Motor neuron (in vitro differentiated cells): ENCODE measurements around the gene AQP12A. TPM values are rescaled to one million over a fixed set of nuclear protein-coding genes. Genes with fewer than 3 reads are reported as not detected.
A peak's percentile ranks its signal among the peaks of the same experiment; 100 is the strongest.
"Not testable (repeated sequence)": the region's sequence is repeated elsewhere in the genome, so short reads cannot be mapped to it uniquely, and the experiment has no call there.

Experiments used
- ATAC-seq, 8 experiments: fragments of 200-7000 bp; cut with Tn5 transposase; replicated peaks in 6 of 8; 2 replicates each; pipeline ENCODE4 v1.8.0; 2021; ENCODE audit warnings: mild to moderate bottlenecking in 8 of 8, moderate library complexity in 8 of 8
- H3K27ac ChIP-seq, 2 donors: fragments of 250-450 bp; sonication (Bioruptor Pico); 2 replicates each; pipeline ENCODE4 v1.9.0; 2021; ENCODE audit warnings: antibody characterized with exemption in 2 of 2, mild to moderate bottlenecking in 2 of 2, moderate library complexity in 1 of 2
- H3K4me1 ChIP-seq, 2 donors: fragments of 250-450 bp; sonication (Bioruptor Pico); replicated peaks in 1 of 2; 2 replicates each; pipeline ENCODE4 v1.6.1; 2021; ENCODE audit warnings: antibody characterized with exemption in 2 of 2, mild to moderate bottlenecking in 2 of 2, moderate library complexity in 1 of 2
- H3K4me3 ChIP-seq, 5 donors: fragments of 250-450 bp; sonication (Bioruptor Pico); 2 replicates each; pipeline ENCODE4 v1.9.0; 2021; ENCODE audit warnings: antibody characterized with exemption in 5 of 5, mild to moderate bottlenecking in 5 of 5, moderate library complexity in 4 of 5
- WGBS, 10 experiments: fragments of 450-650 bp; shearing (Covaris generic); methylation state at CpG; one replicate each; pipeline ENCODE4 v1.0.0; 2022; 5-methylcytosine and 5-hydroxymethylcytosine counted together
- in situ Hi-C, 9 experiments: fragments of 400-800 bp; cut with MboI; loops; one replicate each; pipeline ENCODE4 v1.15.0; 2021; ENCODE audit warnings: low sequenced_read_pairs in 9 of 9, low pct_unique_long_range_greater_than_20kb in 2 of 9; ENCODE audit not compliant: unreplicated experiment in 9 of 9
- total RNA-seq, 8 experiments: library from RNA; unstranded; fragments of 300-600 nt; gene quantifications; 2 replicates each; pipeline versions ENCODE4 v1.2.3 to v1.2.4, GENCODE V29; 2022

Gene AQP12A
- total RNA-seq, 8 experiments from 2014 or later, result not detected

DNA sequence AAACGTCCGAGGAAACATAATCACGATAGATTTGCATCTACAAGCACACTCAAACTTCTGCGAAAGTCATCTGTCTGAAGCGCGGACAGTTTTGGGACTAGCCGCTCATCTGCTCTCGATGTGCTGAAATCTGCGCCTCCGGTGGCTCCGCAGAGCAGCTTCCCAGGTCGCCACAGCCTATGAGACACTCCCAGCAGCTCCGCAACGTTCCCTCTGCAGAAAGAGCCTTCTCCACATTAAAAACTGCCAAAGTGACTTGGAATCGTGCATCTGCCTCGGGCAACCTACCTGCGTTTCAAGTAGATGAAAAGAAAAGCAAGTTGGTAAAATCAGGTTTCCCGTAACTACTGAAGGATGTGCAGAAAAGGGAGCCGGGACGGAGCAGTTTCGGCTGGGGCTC, 8.9 kb downstream of the AQP12A start:
- ATAC-seq, H3K4me1 ChIP-seq, in situ Hi-C loops, H3K4me3 ChIP-seq, H3K27ac ChIP-seq: not testable (repeated sequence)
- 65 to 95% (median 82%) methylated on average over 4 to 8 of the region's 21 CpGs; no CpG with 5 or more reads in 6 of the 10 experiments for WGBS, 10 experiments

DNA sequence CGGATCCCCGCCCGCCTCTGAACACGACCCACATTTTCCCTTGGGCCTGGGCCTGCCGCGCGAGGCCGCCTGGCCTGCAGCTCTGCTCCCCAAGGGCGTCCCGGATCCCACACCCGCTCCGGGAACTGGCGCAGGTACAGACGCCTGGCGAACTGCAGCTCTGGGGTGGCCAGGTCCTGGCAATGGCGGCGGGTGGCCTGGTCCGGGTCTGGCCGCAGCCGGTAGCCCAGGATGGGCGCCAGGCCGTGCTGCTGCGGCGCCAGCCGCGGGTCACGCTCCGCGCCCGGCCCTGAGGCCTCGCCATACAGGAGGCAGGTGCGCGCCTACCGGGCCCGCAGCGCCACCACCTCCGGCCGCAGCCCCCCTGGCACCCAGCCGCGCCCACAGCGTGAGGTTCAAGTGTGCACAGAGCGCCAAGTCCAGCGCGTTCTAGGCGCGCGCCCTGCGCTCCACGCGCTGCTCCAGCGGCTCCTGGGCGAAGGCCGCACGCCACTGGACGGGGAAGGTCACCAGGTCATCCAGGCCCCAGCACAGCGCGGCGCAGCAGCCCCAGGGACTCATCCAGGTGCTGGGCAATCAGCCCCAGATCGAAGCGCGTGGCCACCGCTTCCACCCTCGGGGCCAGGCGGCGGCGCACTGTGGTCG, 9.5 kb downstream of the AQP12A start:
- ATAC-seq, result no peak
- in situ Hi-C loops, result no loop called here
- no peak overlapping the region for H3K27ac ChIP-seq
- 60 to 85% methylated on average over 2 to 11 of the region's 67 CpGs; no CpG with 5 or more reads in 8 of the 10 experiments for WGBS, 10 experiments
- H3K4me3 ChIP-seq, result no peak overlapping the region
- H3K4me1 ChIP-seq, result no peaks in the 10 kb centered on the region

DNA sequence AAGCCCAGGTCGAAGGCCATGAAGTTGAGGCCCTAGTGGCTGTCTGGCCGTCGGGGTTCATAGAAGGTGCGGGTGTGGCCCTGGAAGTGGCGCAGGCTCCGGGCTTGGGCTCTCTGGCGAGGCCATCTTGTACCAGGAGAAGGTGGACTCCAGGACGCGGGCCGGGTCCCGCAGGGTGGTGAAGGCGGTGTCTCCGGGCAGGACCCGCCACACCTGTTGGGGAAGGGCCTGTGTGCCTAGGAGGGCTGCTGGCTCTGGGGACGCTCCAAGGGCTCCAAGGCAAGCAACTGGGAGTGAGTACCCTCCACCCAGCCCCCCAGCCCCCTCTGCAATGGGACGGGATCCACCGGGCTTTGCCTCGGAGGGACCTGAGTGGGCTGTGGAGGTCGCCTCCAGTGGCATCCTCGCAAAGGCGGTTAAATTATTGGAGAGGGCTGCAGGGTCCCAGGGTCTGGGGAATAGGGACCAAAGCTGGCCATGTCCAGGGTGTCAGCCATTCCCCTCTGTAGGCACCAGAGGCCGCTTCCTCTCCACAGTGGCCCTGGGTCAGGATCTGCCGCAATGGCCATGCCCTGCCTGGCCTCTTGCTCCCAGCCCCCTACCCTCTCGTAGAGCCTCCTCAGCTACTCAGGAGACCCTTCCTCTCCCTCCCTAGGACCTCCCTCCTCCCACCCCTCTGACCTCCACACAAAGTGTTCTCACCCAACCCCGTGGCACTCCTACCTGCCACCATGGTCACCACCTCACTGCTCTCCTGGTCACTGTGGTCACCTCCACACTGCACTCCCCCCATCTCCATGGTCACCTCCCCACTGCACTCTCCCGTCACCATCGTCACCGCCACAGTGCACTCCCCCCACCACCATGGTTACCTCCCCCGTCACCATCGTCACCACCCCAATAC, 10.3 kb downstream of the AQP12A start:
- ATAC-seq, result no peak
- Histone ChIP-seq H3K4me3 (no peak overlapping the region), H3K27ac (no peak overlapping the region), H3K4me1 (no peaks in the 10 kb centered on the region)
- in situ Hi-C loops, result no loop called here
- no CpG with 5 or more reads among the region's 30 CpGs for WGBS, 10 experiments

DNA sequence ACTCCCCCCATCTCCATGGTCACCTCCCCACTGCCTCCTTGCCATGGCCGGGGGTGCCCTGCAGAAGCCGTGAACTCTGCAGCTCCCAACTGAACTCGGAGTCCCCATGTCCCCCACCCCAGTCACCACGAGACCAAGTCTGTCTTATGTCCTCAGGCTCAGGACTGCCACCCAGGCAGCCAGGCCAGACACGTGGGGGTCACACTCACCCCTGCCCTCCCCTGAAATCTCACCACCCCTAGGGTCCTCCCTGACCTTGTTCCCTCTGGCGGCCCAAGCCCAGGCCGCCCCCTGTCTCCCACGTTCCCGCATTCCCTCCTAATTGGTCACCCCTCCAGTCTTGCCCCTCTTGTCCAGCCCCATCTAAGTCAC, 11.0 kb downstream of the AQP12A start:
- ATAC-seq, result no peak
- Histone ChIP-seq H3K4me3 (no peak overlapping the region), H3K4me1 (no peaks in the 10 kb centered on the region), H3K27ac (no peak overlapping the region)
- in situ Hi-C loops, result no loop called here
- 80% methylated on average over 1 of the region's 9 CpGs; no CpG with 5 or more reads in 9 of the 10 experiments for WGBS, 10 experiments

DNA sequence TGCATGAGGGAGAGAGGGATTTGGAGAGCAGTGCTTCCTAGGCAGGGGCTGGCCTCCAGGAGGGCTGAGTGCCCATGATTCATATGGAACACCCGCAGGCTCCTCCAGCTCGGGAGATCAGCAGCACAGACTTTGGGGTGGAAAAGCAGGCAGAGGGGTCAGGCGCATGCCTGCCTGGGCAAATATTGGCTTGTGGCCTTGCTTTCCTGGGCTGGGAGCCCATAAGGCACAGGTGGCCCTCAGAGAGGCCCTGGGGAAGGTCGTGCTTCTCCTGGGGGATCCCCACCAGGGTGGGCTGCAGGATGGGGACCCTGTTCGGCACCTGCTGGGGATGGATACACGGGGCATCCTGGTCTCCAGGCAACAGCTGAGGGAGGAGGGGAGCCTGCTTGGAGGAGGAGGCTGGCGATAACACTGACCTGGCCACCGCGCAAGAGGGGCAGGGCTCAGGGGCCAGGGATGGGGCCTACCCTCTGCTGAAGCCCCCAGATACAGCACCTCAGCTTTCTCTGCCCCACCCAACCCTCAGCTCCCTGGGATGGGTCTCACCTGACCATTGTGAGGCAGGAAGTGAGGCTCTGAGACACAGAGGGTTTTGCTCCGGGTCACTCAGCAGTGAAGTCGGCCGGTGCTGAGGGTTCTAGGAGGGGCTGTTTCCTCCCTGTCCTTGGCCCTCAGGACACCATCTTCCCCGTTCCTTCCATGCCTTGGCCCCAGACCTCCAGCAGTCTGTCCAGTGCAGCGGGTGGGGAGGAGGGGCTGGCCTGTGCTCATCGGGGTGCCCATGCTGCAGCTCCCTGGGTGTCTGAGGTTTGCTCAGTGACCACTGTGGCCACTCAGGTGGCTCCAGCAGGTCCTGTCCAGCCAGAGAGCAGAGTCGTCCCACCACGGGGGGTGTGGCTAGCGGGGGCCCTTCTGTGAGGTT, 12.0 kb downstream of the AQP12A start:
- no peak overlapping the region for H3K4me3 ChIP-seq
- no peak overlapping the region for H3K27ac ChIP-seq
- in situ Hi-C loops, result no loop called here
- no peaks in the 10 kb centered on the region for H3K4me1 ChIP-seq
- WGBS, 10 experiments, result 45 to 100% (median 74%) methylated on average over 1 to 7 of the region's 18 CpGs; no CpG with 5 or more reads in 5 of the 10 experiments
- no peak for ATAC-seq

DNA sequence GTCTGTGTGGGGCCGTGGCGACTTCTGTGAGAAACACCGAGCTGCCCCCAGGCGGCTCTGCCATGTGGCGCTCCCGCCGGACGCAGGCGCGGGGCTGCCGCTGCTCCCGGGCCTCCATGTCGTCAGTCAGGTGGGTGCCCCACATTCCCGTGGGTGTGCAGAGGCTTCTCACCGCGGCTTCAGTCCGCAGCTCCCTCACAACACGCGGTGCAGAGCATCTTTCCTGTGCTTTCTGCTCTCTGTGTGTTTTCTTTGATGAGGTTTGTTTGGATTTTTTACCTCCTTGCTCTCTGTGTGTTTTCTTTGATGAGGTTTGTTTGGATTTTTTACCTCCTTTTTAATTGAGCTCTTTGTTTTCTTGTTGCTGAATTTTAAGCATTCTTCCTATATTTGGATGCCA, 13.0 kb downstream of the AQP12A start:
- Histone ChIP-seq H3K27ac (no peak overlapping the region), H3K4me3 (no peak overlapping the region), H3K4me1 (no peaks in the 10 kb centered on the region)
- in situ Hi-C loops, result no loop called here
- ATAC-seq, result no peak
- WGBS, 10 experiments, result 40 to 80% (median 53%) methylated on average over 1 to 6 of the region's 19 CpGs; no CpG with 5 or more reads in 7 of the 10 experiments

DNA sequence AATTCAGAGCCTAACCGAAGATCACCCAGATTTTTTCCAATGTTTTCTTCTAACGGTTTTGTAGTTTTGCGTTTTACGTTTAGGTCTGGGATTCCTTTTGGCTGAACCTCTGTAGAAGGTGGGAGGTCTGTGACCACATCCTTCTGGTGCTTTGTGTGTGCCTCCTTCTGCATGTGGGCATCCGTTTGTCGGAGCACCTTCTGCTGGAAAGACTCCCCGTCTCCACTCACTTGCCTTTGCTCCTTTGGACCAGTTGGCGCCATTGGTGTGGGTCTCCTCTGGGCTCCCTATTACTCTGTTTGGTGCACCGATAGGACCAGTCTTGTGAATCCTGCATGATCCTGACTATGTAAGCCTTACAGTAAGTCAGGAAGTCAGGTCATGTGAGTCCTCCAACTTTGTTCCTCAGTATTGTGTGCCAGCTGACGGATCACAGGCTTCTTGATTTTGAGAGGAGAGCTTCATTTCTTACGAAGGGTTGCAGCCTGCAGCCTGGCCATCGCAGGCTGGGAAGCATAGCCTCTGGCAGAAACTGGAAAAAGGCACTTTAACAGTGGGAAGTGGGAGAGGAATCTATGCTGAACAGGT, 13.6 kb downstream of the AQP12A start:
- Histone ChIP-seq H3K4me3 (no peak overlapping the region), H3K27ac (no peak overlapping the region), H3K4me1 (no peaks in the 10 kb centered on the region)
- 46 to 100% (median 83%) methylated on average over 2 to 11 of the region's 12 CpGs for WGBS, 10 experiments
- ATAC-seq, result no peak
- in situ Hi-C loops, result no loop called here

DNA sequence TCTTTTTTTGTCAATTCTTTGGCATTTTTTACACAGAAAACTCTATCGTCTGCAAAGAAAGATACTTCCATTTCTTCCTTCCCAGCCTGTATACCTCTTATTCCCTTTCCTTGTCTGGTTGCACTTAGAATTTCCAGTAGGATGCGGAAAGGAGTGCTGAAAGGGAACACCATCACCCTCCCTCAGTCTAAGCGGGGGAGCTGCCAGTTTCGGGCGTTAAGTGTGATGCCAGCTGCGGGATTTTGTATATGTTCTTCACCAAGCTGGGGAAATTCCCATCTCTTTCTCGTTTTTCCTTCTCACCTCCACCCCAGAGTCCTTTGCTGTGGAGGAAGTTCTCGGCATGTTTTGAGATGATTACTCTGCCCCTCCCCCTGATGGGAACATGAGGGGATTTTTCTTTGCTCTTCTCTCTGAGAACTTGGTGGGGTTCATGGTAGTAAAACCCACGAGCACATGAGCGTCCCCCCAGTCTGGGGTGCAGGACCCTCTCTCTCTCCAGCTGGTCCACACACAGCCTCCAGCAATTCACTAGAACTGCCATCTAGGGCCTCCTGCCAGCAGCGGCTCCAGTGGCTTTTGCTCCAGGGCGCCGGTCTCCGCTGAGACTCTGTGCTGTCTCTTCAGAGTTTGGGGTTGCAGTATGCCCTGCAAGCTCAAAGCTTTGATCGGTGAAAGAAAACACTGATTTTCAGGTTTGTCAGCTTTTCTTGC, 15.5 kb downstream of the AQP12A start:
- no peak for ATAC-seq
- Histone ChIP-seq H3K4me3 (no peak overlapping the region), H3K27ac (no peak overlapping the region), H3K4me1 (no peaks in the 10 kb centered on the region)
- WGBS, 10 experiments, result 31 to 95% (median 76%) methylated on average over 2 to 13 of the region's 15 CpGs
- in situ Hi-C loops, result no loop called here

DNA sequence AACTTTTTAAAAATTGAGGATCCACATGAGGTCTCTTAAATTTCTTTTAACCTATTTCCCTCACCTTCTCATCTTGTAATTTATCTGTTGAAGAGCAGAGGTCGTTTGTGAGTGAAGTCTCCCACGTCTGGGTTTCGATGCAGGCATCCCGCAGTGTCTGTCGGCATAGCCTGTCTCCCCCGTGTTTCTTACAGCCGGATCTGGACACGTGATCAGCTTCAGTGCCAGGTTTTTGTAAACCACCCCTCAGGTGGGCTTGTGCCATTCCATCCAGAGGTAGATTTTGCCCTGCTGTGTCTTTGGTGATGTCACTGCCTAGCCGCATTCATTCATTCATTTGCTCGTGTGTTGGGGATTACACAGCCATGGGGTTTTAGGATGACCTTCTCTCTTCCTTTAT, 16.2 kb downstream of the AQP12A start:
- WGBS, 10 experiments, result 53 to 89% (median 70%) methylated on average over 3 to 8 of the region's 10 CpGs; no CpG with 5 or more reads in 5 of the 10 experiments
- Histone ChIP-seq H3K27ac (no peak overlapping the region), H3K4me1 (no peaks in the 10 kb centered on the region), H3K4me3 (no peak overlapping the region)
- in situ Hi-C loops, result no loop called here
- ATAC-seq, result no peak

DNA sequence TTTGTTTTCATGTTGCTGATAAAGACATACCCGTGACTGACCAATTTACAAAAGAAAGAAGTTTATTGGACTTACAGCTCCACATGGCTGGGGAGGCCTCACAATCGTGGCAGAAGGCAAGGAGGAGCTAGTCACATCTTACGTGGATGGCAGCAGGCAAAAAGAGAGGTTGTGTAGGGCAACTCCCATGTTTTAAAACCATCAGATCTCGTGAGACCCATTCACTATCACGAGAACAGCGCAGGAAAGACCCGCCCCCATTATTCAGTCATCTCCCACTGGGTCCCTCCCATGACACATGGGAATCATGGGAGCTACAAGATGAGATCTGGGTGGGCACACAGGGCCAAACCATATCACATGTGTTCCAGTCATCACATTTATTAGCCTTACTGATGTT, 16.8 kb downstream of the AQP12A start:
- H3K4me3 ChIP-seq, result no peak overlapping the region
- no peak for ATAC-seq
- in situ Hi-C loops, result no loop called here
- 26 to 73% (median 50%) methylated on average over 1 to 4 of the region's 7 CpGs; no CpG with 5 or more reads in 3 of the 10 experiments for WGBS, 10 experiments
- no peaks in the 10 kb centered on the region for H3K4me1 ChIP-seq
- no peak overlapping the region for H3K27ac ChIP-seq

DNA sequence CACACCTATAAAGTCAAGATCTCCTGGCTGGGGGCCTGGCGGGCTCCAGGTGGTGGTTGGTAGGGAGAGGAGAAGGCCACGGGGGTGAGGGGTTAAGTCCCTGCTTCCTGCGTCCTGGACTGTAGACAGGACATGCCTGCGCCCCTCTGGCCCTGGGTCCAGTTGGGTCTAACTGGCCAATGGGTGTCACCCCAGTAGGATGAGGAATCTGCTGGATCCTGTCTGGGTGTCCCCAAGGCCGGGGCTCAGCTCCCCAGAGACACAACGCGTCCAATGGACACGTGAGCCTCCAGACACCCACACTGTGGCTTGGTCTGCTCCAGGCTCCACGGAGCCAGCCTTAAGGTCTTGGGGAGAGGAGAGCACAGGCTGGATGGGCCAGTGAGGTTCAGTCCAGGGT, 19.6 kb downstream of the AQP12A start:
- H3K27ac ChIP-seq, result no peak overlapping the region
- no peaks in the 10 kb centered on the region for H3K4me1 ChIP-seq
- WGBS, 10 experiments, result 70 to 100% (median 77%) methylated on average over 1 to 4 of the region's 9 CpGs; no CpG with 5 or more reads in 7 of the 10 experiments
- no peak overlapping the region for H3K4me3 ChIP-seq
- peak in 4 of 8 experiments; percentile 3 to 11 (median 4) for ATAC-seq
- in situ Hi-C loops, result no loop called here

DNA sequence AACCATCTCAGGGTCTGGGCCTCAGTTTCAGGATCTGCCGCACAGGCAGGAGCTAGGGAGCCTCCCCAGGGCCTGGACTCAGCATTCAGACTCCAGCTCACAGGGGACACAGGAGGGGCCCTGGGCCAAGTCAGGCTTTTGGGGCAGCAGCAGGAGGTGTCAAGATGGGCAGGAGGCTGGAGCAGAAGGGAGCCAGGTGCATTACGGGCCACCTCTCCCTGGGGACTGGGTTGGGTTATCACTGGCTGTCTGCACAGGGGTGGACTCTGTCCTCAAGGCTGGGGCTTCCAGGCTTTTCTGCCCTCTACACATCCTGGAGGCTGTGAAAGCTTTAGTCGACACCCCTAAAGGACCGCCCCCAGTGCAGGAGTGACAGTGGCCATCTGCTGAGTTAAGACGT, 20.0 kb downstream of the AQP12A start:
- 20 to 100% (median 77%) methylated on average over 1 to 3 of the region's 5 CpGs; no CpG with 5 or more reads in 6 of the 10 experiments for WGBS, 10 experiments
- in situ Hi-C loops, result no loop called here
- peak in 4 of 8 experiments; percentile 4 to 10 (median 6) for ATAC-seq
- no peaks in the 10 kb centered on the region for H3K4me1 ChIP-seq
- H3K4me3 ChIP-seq, result no peak overlapping the region
- H3K27ac ChIP-seq, result no peak overlapping the region
